SK-N-SH treated with all-trans-retinoic acid at 6 μM for 48 hours (cell line): Measurements from ENCODE around the gene TMCC3.

ENCODE experiments used
- ATAC-seq: fragments of 200-7000 bp; cut with Tn5 transposase; 3 replicates; pipeline ENCODE4 v1.9.1; 2020; ENCODE audit warnings: mild to moderate bottlenecking, moderate library complexity
- ARNTL ChIP-seq: fragments of 450-650 bp; formaldehyde crosslinking; IDR thresholded peaks from 2 replicates; pipeline ENCODE4 v1.5.0; 2020; ENCODE audit warnings: low read depth, mild to moderate bottlenecking, moderate library complexity, borderline replicate concordance
- BACH2 ChIP-seq: fragments of 250-450 bp; sonication (Bioruptor Pico); IDR thresholded peaks from 2 replicates; pipeline ENCODE4 v1.9.0; 2021; ENCODE audit warnings: mild to moderate bottlenecking, borderline replicate concordance
- CSDC2 ChIP-seq: fragments of 250-450 bp; sonication (Bioruptor Pico); IDR thresholded peaks from 2 replicates; pipeline ENCODE4 v1.5.0; 2020; ENCODE audit warnings: mild to moderate bottlenecking, moderate library complexity
- CSRNP3 ChIP-seq: fragments of 250-450 bp; sonication (Bioruptor Pico); IDR thresholded peaks from 2 replicates; pipeline ENCODE4 v1.5.1; 2021; ENCODE audit warnings: mild to moderate bottlenecking, moderate library complexity
- ESRRG ChIP-seq: fragments of 250-450 bp; sonication (Bioruptor Pico); IDR thresholded peaks from 2 replicates; pipeline ENCODE4 v1.6.1; 2021; ENCODE audit warnings: mild to moderate bottlenecking
- GLIS3 ChIP-seq: fragments of 250-450 bp; sonication (Bioruptor Pico); IDR thresholded peaks from 2 replicates; pipeline ENCODE4 v1.5.0; 2020; ENCODE audit warnings: mild to moderate bottlenecking, moderate library complexity
- ISL1 ChIP-seq: fragments of 250-450 bp; sonication (Bioruptor Pico); IDR thresholded peaks from 2 replicates; pipeline ENCODE4 v2.1.2; 2022; ENCODE audit warnings: mild to moderate bottlenecking, moderate library complexity
- OSR1 ChIP-seq: fragments of 250-450 bp; sonication (Bioruptor Pico); IDR thresholded peaks from 2 replicates; pipeline ENCODE4 v1.8.0; 2022; ENCODE audit warnings: moderate library complexity, mild to moderate bottlenecking, inconsistent platforms
- POU6F1 ChIP-seq: fragments of 250-450 bp; sonication (Bioruptor Pico); IDR thresholded peaks from 2 replicates; pipeline ENCODE4 v1.8.0; 2021; ENCODE audit warnings: low read depth, mild to moderate bottlenecking, moderate library complexity, borderline replicate concordance
- PPARA ChIP-seq: fragments of 250-450 bp; sonication (Bioruptor Pico); IDR thresholded peaks from 2 replicates; pipeline ENCODE4 v1.5.0; 2020; ENCODE audit warnings: mild to moderate bottlenecking, borderline replicate concordance
- RARB ChIP-seq: fragments of 250-450 bp; sonication (Bioruptor Pico); IDR thresholded peaks from 2 replicates; pipeline ENCODE4 v1.8.0; 2021; ENCODE audit warnings: mild to moderate bottlenecking, moderate library complexity
- SNAI2 ChIP-seq: fragments of 250-450 bp; sonication (Bioruptor Pico); IDR thresholded peaks from 2 replicates; pipeline ENCODE4 v1.5.0; 2020; ENCODE audit warnings: mild to moderate bottlenecking, moderate library complexity
- TCF4 ChIP-seq: fragments of 250-450 bp; sonication (Bioruptor Pico); IDR thresholded peaks from 2 replicates; pipeline ENCODE4 v1.8.0; 2021; ENCODE audit warnings: mild to moderate bottlenecking, moderate library complexity, borderline replicate concordance
- TOX ChIP-seq: fragments of 250-450 bp; sonication (Bioruptor Pico); IDR thresholded peaks from 2 replicates; pipeline ENCODE4 v1.8.0; 2021; ENCODE audit warnings: mild to moderate bottlenecking, moderate library complexity, borderline replicate concordance
- TSHZ2 ChIP-seq: fragments of 250-450 bp; sonication (Bioruptor Pico); IDR thresholded peaks from 2 replicates; pipeline ENCODE4 v1.5.0; 2020; ENCODE audit warnings: mild to moderate bottlenecking, moderate library complexity
- ZC3H10 ChIP-seq: fragments of 250-450 bp; sonication (Bioruptor Pico); IDR thresholded peaks from 2 replicates; pipeline ENCODE4 v1.5.1; 2021; ENCODE audit warnings: mild to moderate bottlenecking, moderate library complexity
- ZFP30 ChIP-seq: fragments of 450-650 bp; formaldehyde crosslinking; IDR thresholded peaks from 2 replicates; pipeline ENCODE4 v1.5.0; 2022; ENCODE audit warnings: mild to moderate bottlenecking, moderate library complexity
- ZNF565 ChIP-seq: fragments of 450-650 bp; formaldehyde crosslinking; conservative IDR thresholded peaks from 2 replicates; pipeline ENCODE4 v1.5.0; 2020; ENCODE audit warnings: low read depth, mild to moderate bottlenecking, moderate library complexity
- ZNF70 ChIP-seq: fragments of 450-650 bp; formaldehyde crosslinking; IDR thresholded peaks from 2 replicates; pipeline ENCODE4 v1.5.0; 2020; ENCODE audit warnings: mild to moderate bottlenecking, moderate library complexity
- ZNF8 ChIP-seq: fragments of 450-650 bp; formaldehyde crosslinking; IDR thresholded peaks from 2 replicates; pipeline ENCODE4 v1.5.0; 2020; ENCODE audit warnings: mild to moderate bottlenecking, moderate library complexity
- TF ChIP-seq, protein P1 (sequence below): fragments of 250-450 bp; sonication (Bioruptor Pico); IDR thresholded peaks from 2 replicates; pipeline ENCODE4 v1.8.0; 2020; ENCODE audit warnings: mild to moderate bottlenecking, moderate library complexity, borderline replicate concordance
- TF ChIP-seq, protein P2 (sequence below): fragments of 250-450 bp; sonication (Bioruptor Pico); IDR thresholded peaks from 2 replicates; pipeline ENCODE4 v1.5.1; 2020; ENCODE audit warnings: low read depth, mild to moderate bottlenecking, moderate library complexity

The TMCC3 gene

GRCh38 chr12:94575645-94576403 is 74.5 kb downstream of the TMCC3 start (continued):
- no peak for TF ChIP-seq ZNF70 (CRISPR knock-in tag)

GRCh38 chr12:94575024-94575423 is 75.3 kb downstream of the TMCC3 start:
- TF ChIP-seq PPARA (CRISPR knock-in tag): no peak
- TF ChIP-seq, protein P1, sequence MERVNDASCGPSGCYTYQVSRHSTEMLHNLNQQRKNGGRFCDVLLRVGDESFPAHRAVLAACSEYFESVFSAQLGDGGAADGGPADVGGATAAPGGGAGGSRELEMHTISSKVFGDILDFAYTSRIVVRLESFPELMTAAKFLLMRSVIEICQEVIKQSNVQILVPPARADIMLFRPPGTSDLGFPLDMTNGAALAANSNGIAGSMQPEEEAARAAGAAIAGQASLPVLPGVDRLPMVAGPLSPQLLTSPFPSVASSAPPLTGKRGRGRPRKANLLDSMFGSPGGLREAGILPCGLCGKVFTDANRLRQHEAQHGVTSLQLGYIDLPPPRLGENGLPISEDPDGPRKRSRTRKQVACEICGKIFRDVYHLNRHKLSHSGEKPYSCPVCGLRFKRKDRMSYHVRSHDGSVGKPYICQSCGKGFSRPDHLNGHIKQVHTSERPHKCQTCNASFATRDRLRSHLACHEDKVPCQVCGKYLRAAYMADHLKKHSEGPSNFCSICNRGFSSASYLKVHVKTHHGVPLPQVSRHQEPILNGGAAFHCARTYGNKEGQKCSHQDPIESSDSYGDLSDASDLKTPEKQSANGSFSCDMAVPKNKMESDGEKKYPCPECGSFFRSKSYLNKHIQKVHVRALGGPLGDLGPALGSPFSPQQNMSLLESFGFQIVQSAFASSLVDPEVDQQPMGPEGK (CRISPR knock-in tag): no peak
- TF ChIP-seq ZC3H10 (CRISPR knock-in tag): no peak
- no peak for TF ChIP-seq TSHZ2
- no peak for TF ChIP-seq RARB (CRISPR knock-in tag)
- no peak for TF ChIP-seq TCF4 (CRISPR knock-in tag)
- TF ChIP-seq POU6F1: no peak
- TF ChIP-seq OSR1 (CRISPR knock-in tag): no peak
- TF ChIP-seq GLIS3 (CRISPR knock-in tag): no peak
- no peak for TF ChIP-seq ESRRG (CRISPR knock-in tag)
- TF ChIP-seq ZNF565: no peak
- no peak for TF ChIP-seq CSDC2 (CRISPR knock-in tag)
- TF ChIP-seq CSRNP3 (CRISPR knock-in tag): no peak
- TF ChIP-seq ZNF8: no peak
- no peak for TF ChIP-seq TOX (CRISPR knock-in tag)
- ATAC-seq: no peak

DNA sequence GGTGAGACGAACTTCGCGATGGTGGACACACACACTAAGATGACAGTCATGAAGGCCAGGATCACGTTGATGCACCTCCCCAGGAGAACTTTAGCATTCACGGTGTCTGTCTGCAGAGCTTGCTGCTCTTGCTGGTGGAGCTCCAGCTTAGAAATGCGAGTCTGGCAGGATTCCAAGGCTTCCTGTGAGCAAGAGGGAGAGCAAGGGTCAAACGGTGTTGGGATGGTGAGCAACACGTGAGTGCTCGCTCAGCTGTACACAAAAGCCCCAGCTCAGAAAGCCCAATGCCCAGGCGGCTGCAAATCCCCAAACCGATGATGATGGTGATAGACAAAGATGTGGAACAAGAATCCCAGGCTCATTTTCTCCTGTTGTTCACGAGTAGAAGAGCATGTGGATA is 78.8 kb downstream of the TMCC3 start:
- no peak for ATAC-seq
- TF ChIP-seq CSDC2 (CRISPR knock-in tag) (no peak), TOX (CRISPR knock-in tag) (no peak), RARB (CRISPR knock-in tag) (no peak), PPARA (CRISPR knock-in tag) (no peak), TCF4 (CRISPR knock-in tag) (no peak), TSHZ2 (no peak), ISL1 (CRISPR knock-in tag) (no peak), ARNTL (no peak), POU6F1 (no peak), ZFP30 (no peak), ZNF70 (CRISPR knock-in tag) (no peak), GLIS3 (CRISPR knock-in tag) (no peak), ZC3H10 (CRISPR knock-in tag) (no peak), SNAI2 (no peak), ESRRG (CRISPR knock-in tag) (no peak), BACH2 (CRISPR knock-in tag) (no peak)
- TF ChIP-seq, protein P2, sequence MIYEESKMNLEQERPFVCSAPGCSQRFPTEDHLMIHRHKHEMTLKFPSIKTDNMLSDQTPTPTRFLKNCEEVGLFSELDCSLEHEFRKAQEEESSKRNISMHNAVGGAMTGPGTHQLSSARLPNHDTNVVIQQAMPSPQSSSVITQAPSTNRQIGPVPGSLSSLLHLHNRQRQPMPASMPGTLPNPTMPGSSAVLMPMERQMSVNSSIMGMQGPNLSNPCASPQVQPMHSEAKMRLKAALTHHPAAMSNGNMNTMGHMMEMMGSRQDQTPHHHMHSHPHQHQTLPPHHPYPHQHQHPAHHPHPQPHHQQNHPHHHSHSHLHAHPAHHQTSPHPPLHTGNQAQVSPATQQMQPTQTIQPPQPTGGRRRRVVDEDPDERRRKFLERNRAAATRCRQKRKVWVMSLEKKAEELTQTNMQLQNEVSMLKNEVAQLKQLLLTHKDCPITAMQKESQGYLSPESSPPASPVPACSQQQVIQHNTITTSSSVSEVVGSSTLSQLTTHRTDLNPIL (CRISPR knock-in tag): no peak
